Measurements from ENCODE around the gene CNTNAP2.

CNTNAP2 gene

GRCh38 chr7:147196481-147196880, 1079.9 kb downstream of the CNTNAP2 start (continued):
- TF ChIP-seq ZNF274 (IDR thresholded peaks at IDR 0.05; ENCODE audit: low read length) (no peak), ZNF274 (tag by site-specific recombination; IDR thresholded peaks at IDR 0.05; ENCODE audit: borderline replicate concordance) (no peak), ZNF140 (tag by site-specific recombination; IDR thresholded peaks at IDR 0.05) (no peak), ZBTB44 (tag by site-specific recombination; IDR thresholded peaks at IDR 0.05) (no peak), ZNF76 (tag by site-specific recombination; IDR thresholded peaks at IDR 0.05; ENCODE audit: borderline replicate concordance, low read depth) (no peak)

DNA sequence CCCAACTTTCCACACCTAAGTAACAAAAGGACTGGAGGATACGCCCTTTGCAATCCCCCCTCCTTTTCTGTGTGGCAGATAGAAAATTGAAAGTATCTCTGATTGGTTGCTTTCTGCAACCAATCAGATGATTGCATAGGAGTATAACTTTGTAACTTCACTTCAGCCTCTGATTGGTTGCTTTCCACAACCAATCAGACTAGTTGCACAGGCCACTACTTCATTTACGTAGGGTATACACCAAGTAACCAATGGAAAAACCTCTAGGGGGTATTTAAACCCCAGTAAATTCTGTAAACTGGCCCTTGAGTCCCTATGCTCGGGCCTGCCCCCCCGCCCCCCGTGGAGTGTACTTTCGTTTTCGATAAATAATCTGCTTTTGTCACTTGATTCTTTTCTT, 1080.4 kb downstream of the CNTNAP2 start:
- Histone ChIP-seq H3K36me3 (ENCODE audit: control insufficient read depth in 2 of 2, insufficient read depth in 1 of 2, low read length in 2 of 2) (no peaks in the 10 kb centered on the region), H3K4me3 (ENCODE audit: low read depth, low read length) (no peak overlapping the region), H3K4me1 (ENCODE audit: control insufficient read depth, insufficient read depth, low read length) (no peaks in the 10 kb centered on the region), H3K9me3 (ENCODE audit: control insufficient read depth, insufficient read depth, low read depth, low read length) (no peaks in the 10 kb centered on the region), H3K27ac (ENCODE audit: extremely low read depth, low read depth, low read length) (no peak overlapping the region)
- ChIA-PET CTCF (no interaction called here), POLR2A (no interaction called here)
- TF ChIP-seq ZBTB44 (tag by site-specific recombination; IDR thresholded peaks at IDR 0.05), result no peak
- TF ChIP-seq ELK4 (IDR thresholded peaks at IDR 0.05; ENCODE audit: borderline replicate concordance, low read depth, low read length), result no peak
- no peak for TF ChIP-seq ZNF18 (tag by site-specific recombination; IDR thresholded peaks at IDR 0.05)
- no peak for TF ChIP-seq ZNF677 (tag by site-specific recombination; IDR thresholded peaks at IDR 0.05)
- TF ChIP-seq ZEB2 (tag by site-specific recombination; IDR thresholded peaks at IDR 0.05), result no peak
- TF ChIP-seq PATZ1 (tag by site-specific recombination; IDR thresholded peaks at IDR 0.05), result no peak
- no peak for TF ChIP-seq ZNF433 (tag by site-specific recombination; IDR thresholded peaks at IDR 0.05; ENCODE audit: low read depth)
- TF ChIP-seq ZNF843 (tag by site-specific recombination; IDR thresholded peaks at IDR 0.05), result no peak
- no peak for TF ChIP-seq ZNF19 (tag by site-specific recombination; IDR thresholded peaks at IDR 0.05; ENCODE audit: low read depth)
- TF ChIP-seq INSM2 (tag by site-specific recombination; IDR thresholded peaks at IDR 0.05), result no peak
- TF ChIP-seq ZNF707 (tag by site-specific recombination; IDR thresholded peaks at IDR 0.05), result no peak
- TF ChIP-seq ZNF140 (tag by site-specific recombination; IDR thresholded peaks at IDR 0.05), result no peak
- TF ChIP-seq BCL11A (tag by site-specific recombination; IDR thresholded peaks at IDR 0.05; ENCODE audit: low read depth), result no peak
- no peak for TF ChIP-seq ZSCAN18 (tag by site-specific recombination; IDR thresholded peaks at IDR 0.05)
- TF ChIP-seq ZNF777 (tag by site-specific recombination; IDR thresholded peaks at IDR 0.05; ENCODE audit: borderline replicate concordance), result no peak
- TF ChIP-seq ZNF510 (tag by site-specific recombination; IDR thresholded peaks at IDR 0.05; ENCODE audit: insufficient replicate concordance), result no peak
